ENCODE data around the gene DMXL1. TPM values are rescaled to one million over a fixed set of nuclear protein-coding genes. Genes with fewer than 3 reads are reported as not detected.
A peak's percentile ranks its signal among the peaks of the same experiment; 100 is the strongest.

DMXL1 gene
- 10 to 100 TPM; 33.2 to 37.9 TPM for total RNA-seq
- 10 to 100 TPM; 10.3 to 13.7 TPM for polyA plus RNA-seq

GRCh38 chr5:119070828-119071560 is at the start of gene DMXL1:
Gene DMXL1, plus strand, starts transcription at chr5:119071087. Its CDS starts 483 bp downstream, at chr5:119071570.
- no peaks in the 10 kb centered on the region for H3K27me3 ChIP-seq (ENCODE audit: insufficient read depth, low read length)
- H3K4me3 ChIP-seq (ENCODE audit: low read length in 2 of 2), result peak within 1 kb of the TSS; percentile 63 to 95
- peak; percentile 97 to 99 (median 98) for DNase-seq
- POLR2A ChIA-PET (ENCODE audit: partially characterized antibody), result interaction anchor here (0.7 to 2.1 kb wide), 43 partner anchors 8 to 383 kb away, joined by 3 to 19 read pairs (median 4); partner anchors contain the start of genes DTWD2, HSD17B4 and TNFAIP8
- H3K27ac Mint-ChIP-seq, result peak within 1 kb of the TSS; percentile 99 to 100 (median 99)
- H3K9me3 Mint-ChIP-seq, result peaks cover 0 to 6% (median 0%) of the 10 kb centered on the region in 8 donors
- CTCF ChIA-PET (ENCODE audit: partially characterized antibody), result interaction anchor here (1.2 to 2.2 kb wide), 9 partner anchors 11 to 382 kb away, joined by 3 to 19 read pairs (median 5); partner anchors contain the start of genes DTWD2 and HSD17B4
- H3K4me1 Mint-ChIP-seq, result peaks cover 21 to 46% (median 28%) of the 10 kb centered on the region in 4 donors
- H3K27ac ChIP-seq (ENCODE audit: low read depth, low read length), result peak within 1 kb of the TSS; percentile 86
- peaks cover 48% of the 10 kb centered on the region for H3K4me1 ChIP-seq (ENCODE audit: insufficient read depth, low read length)
- intact Hi-C loops (cut with micrococcal nuclease), result loop anchor here (1.0 to 2.0 kb wide), 6 partner anchors 83 to 381 kb away; partner anchors contain the start of genes DTWD2 and HSD17B4
- H3K36me3 Mint-ChIP-seq, result peaks cover 4% of the 10 kb centered on the region in 2 donors
- peak within 1 kb of the TSS; percentile 92 to 99 (median 99) for H3K4me3 Mint-ChIP-seq
- H3K36me3 ChIP-seq (ENCODE audit: insufficient read depth, low read length), result no peaks in the 10 kb centered on the region
- H3K9me3 ChIP-seq (ENCODE audit: control insufficient read depth in 1 of 2, low read length in 2 of 2), result no peaks in the 10 kb centered on the region
- H3K27me3 Mint-ChIP-seq, result peaks cover 0 to 2% of the 10 kb centered on the region in 2 donors

GRCh38 chr5:119021149-119021732 is 49.6 kb upstream of the DMXL1 start:
- H3K9me3 Mint-ChIP-seq, result peaks cover 0 to 9% (median 0%) of the 10 kb centered on the region in 8 donors
- H3K27ac Mint-ChIP-seq, result peak overlapping the region in 1 of 7 donors; percentile 24
- Histone ChIP-seq H3K36me3 (ENCODE audit: insufficient read depth, low read length) (no peaks in the 10 kb centered on the region), H3K4me1 (ENCODE audit: insufficient read depth, low read length) (no peaks in the 10 kb centered on the region), H3K9me3 (ENCODE audit: control insufficient read depth in 1 of 2, low read length in 2 of 2) (no peaks in the 10 kb centered on the region), H3K27ac (ENCODE audit: low read depth, low read length) (no peak overlapping the region), H3K4me3 (ENCODE audit: low read length in 2 of 2) (no peak overlapping the region), H3K27me3 (ENCODE audit: insufficient read depth, low read length) (no peaks in the 10 kb centered on the region)
- no peaks in the 10 kb centered on the region for H3K4me1 Mint-ChIP-seq
- ChIA-PET CTCF (ENCODE audit: partially characterized antibody) (interaction anchor here (0.6 to 3.8 kb wide), 16 partner anchors 8 to 422 kb away, joined by 3 to 53 read pairs (median 4); partner anchors contain the start of gene DTWD2), POLR2A (ENCODE audit: partially characterized antibody) (no interaction called here)
- no peak for DNase-seq
- intact Hi-C loops (cut with micrococcal nuclease), result loop anchor here (5.0 to 10.0 kb wide), 2 partner anchors 234 to 286 kb away; no protein-coding TSS in a partner anchor
- no peak overlapping the region for H3K4me3 Mint-ChIP-seq
- H3K27me3 Mint-ChIP-seq, result no peaks in the 10 kb centered on the region
- no peaks in the 10 kb centered on the region for H3K36me3 Mint-ChIP-seq

- Mint-ChIP-seq H3K4me3 (no peak overlapping the region), H3K36me3 (no peaks in the 10 kb centered on the region), H3K27ac (peak overlapping the region in 1 of 7 donors; percentile 65), H3K4me1 (no peaks in the 10 kb centered on the region), H3K9me3 (peaks cover 0 to 9% (median 0%) of the 10 kb centered on the region in 8 donors), H3K27me3 (no peaks in the 10 kb centered on the region)
- H3K27me3 ChIP-seq (ENCODE audit: insufficient read depth, low read length), result no peaks in the 10 kb centered on the region
- H3K4me3 ChIP-seq (ENCODE audit: low read length in 2 of 2), result no peak overlapping the region
- H3K9me3 ChIP-seq (ENCODE audit: control insufficient read depth in 1 of 2, low read length in 2 of 2), result no peaks in the 10 kb centered on the region
- peak in 4 of 5 donors; percentile 42 to 47 (median 46) for DNase-seq
- intact Hi-C loops (cut with micrococcal nuclease), result loop anchor here (1.0 to 10.0 kb wide), 5 partner anchors 33 to 413 kb away; partner anchors contain the start of gene DTWD2
- no peaks in the 10 kb centered on the region for H3K36me3 ChIP-seq (ENCODE audit: insufficient read depth, low read length)
- CTCF ChIA-PET (ENCODE audit: partially characterized antibody), result interaction anchor here (0.6 to 3.8 kb wide), 14 partner anchors 8 to 421 kb away, joined by 3 to 53 read pairs (median 4); partner anchors contain the start of gene DTWD2
- H3K4me1 ChIP-seq (ENCODE audit: insufficient read depth, low read length), result no peaks in the 10 kb centered on the region
- POLR2A ChIA-PET (ENCODE audit: partially characterized antibody), result no interaction called here
- no peak overlapping the region for H3K27ac ChIP-seq (ENCODE audit: low read depth, low read length)
Observed at GRCh38 chr5:119022017-119022745, 48.7 kb upstream of the DMXL1 start.

DNA sequence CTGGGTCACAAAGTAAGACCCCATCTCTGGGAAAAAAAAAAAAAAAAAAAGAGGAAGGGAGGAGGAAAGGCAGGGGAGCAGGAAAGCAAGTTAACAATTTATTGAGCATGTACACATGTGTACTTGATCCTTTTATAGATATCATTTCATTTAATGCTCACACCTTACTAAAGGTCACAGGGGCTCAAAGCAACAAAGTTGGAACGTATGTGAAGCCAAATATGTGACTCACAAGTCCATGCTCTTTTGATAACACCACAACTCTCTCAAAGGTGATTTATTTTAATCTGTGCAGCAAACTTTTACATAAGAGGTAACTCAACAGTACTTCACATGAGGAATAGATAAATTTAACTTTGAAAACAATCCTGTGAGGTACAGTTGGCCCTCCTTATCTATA is 48.1 kb upstream of the DMXL1 start:
- Mint-ChIP-seq H3K27ac (no peak overlapping the region), H3K9me3 (peaks cover 0 to 9% (median 0%) of the 10 kb centered on the region in 8 donors), H3K36me3 (no peaks in the 10 kb centered on the region), H3K27me3 (no peaks in the 10 kb centered on the region), H3K4me3 (no peak overlapping the region), H3K4me1 (no peaks in the 10 kb centered on the region)
- Histone ChIP-seq H3K36me3 (ENCODE audit: insufficient read depth, low read length) (no peaks in the 10 kb centered on the region), H3K9me3 (ENCODE audit: control insufficient read depth in 1 of 2, low read length in 2 of 2) (no peaks in the 10 kb centered on the region), H3K27me3 (ENCODE audit: insufficient read depth, low read length) (no peaks in the 10 kb centered on the region), H3K4me1 (ENCODE audit: insufficient read depth, low read length) (no peaks in the 10 kb centered on the region), H3K4me3 (ENCODE audit: low read length in 2 of 2) (no peak overlapping the region), H3K27ac (ENCODE audit: low read depth, low read length) (no peak overlapping the region)
- POLR2A ChIA-PET (ENCODE audit: partially characterized antibody), result no interaction called here
- intact Hi-C loops (cut with micrococcal nuclease), result loop anchor here (1.0 to 10.0 kb wide), 5 partner anchors 34 to 413 kb away; partner anchors contain the start of gene DTWD2
- CTCF ChIA-PET (ENCODE audit: partially characterized antibody), result interaction anchor here (1.3 to 3.8 kb wide), 6 partner anchors 8 to 412 kb away, joined by 4 to 53 read pairs (median 8); partner anchors contain the start of gene DTWD2
- no peak for DNase-seq

- H3K4me1 ChIP-seq (ENCODE audit: insufficient read depth, low read length), result peaks cover 15% of the 10 kb centered on the region
- no peaks in the 10 kb centered on the region for H3K36me3 Mint-ChIP-seq
- ChIA-PET POLR2A (ENCODE audit: partially characterized antibody) (no interaction called here), CTCF (ENCODE audit: partially characterized antibody) (no interaction called here)
- H3K27me3 ChIP-seq (ENCODE audit: insufficient read depth, low read length), result no peaks in the 10 kb centered on the region
- H3K27ac Mint-ChIP-seq, result no peak overlapping the region
- no peak overlapping the region for H3K4me3 ChIP-seq (ENCODE audit: low read length in 2 of 2)
- intact Hi-C loops (cut with micrococcal nuclease), result loop anchor here (10.0 kb wide), 1 partner anchor 226 kb away; no protein-coding TSS in a partner anchor
- H3K27ac ChIP-seq (ENCODE audit: low read depth, low read length), result no peak overlapping the region
- DNase-seq, result no peak
- H3K27me3 Mint-ChIP-seq, result no peaks in the 10 kb centered on the region
- no peaks in the 10 kb centered on the region for H3K9me3 ChIP-seq (ENCODE audit: control insufficient read depth in 1 of 2, low read length in 2 of 2)
- no peak overlapping the region for H3K4me3 Mint-ChIP-seq
- H3K9me3 Mint-ChIP-seq, result peaks cover 0 to 9% (median 0%) of the 10 kb centered on the region in 8 donors
- no peaks in the 10 kb centered on the region for H3K36me3 ChIP-seq (ENCODE audit: insufficient read depth, low read length)
- H3K4me1 Mint-ChIP-seq, result peaks cover 12 to 16% (median 14%) of the 10 kb centered on the region in 4 donors
Observed at GRCh38 chr5:119028575-119028974, 42.3 kb upstream of the DMXL1 start.

- H3K4me3 ChIP-seq (ENCODE audit: low read length in 2 of 2), result no peak overlapping the region
- Mint-ChIP-seq H3K4me1 (peaks cover 12 to 16% (median 14%) of the 10 kb centered on the region in 4 donors), H3K27ac (peak overlapping the region; percentile 8 to 83 (median 54)), H3K9me3 (no peaks in the 10 kb centered on the region), H3K27me3 (no peaks in the 10 kb centered on the region), H3K36me3 (no peaks in the 10 kb centered on the region), H3K4me3 (peak overlapping the region in 6 of 8 donors; percentile 8 to 71 (median 36))
- ChIA-PET POLR2A (ENCODE audit: partially characterized antibody) (interaction anchor here (0.6 to 1.1 kb wide), 2 partner anchors 39 to 274 kb away, joined by 3 read pairs; partner anchors contain the start of gene DMXL1), CTCF (ENCODE audit: partially characterized antibody) (interaction anchor here (1.3 to 1.5 kb wide), 4 partner anchors 9 to 404 kb away, joined by 3 to 6 read pairs (median 6); no protein-coding TSS in a partner anchor)
- peak in 2 of 5 donors; percentile 6 to 7 for DNase-seq
- H3K36me3 ChIP-seq (ENCODE audit: insufficient read depth, low read length), result no peaks in the 10 kb centered on the region
- intact Hi-C loops (cut with micrococcal nuclease), result no loop called here
- H3K4me1 ChIP-seq (ENCODE audit: insufficient read depth, low read length), result peaks cover 15% of the 10 kb centered on the region
- no peaks in the 10 kb centered on the region for H3K9me3 ChIP-seq (ENCODE audit: control insufficient read depth in 1 of 2, low read length in 2 of 2)
- no peak overlapping the region for H3K27ac ChIP-seq (ENCODE audit: low read depth, low read length)
- H3K27me3 ChIP-seq (ENCODE audit: insufficient read depth, low read length), result no peaks in the 10 kb centered on the region
Observed at GRCh38 chr5:119031011-119031886, 39.6 kb upstream of the DMXL1 start.
